GM12878 (cell line): ENCODE measurements around the gene RNU11. TPM values are rescaled to one million over a fixed set of nuclear protein-coding genes. Genes with fewer than 3 reads are reported as not detected.
"Not testable (repeated sequence)": the region's sequence is repeated elsewhere in the genome, so short reads cannot be mapped to it uniquely, and the experiment has no call there.

Source experiments
- ATAC-seq: fragments of 200-7000 bp; cut with Tn5 transposase; 3 replicates; pipeline ENCODE4 v1.9.1; 2020; ENCODE audit warnings: mild to moderate bottlenecking, moderate library complexity
- BruUV-seq: library from RNA; stranded (reverse); fragments of 400-500 nt; replicated peaks from 2 replicates; lab custom pipeline; 2021; lab: Mats Ljungman, UMichigan
- CTCF ChIA-PET: fragments of 300-600 bp; sonication (Branson Sonifier 250); formaldehyde crosslinking; extraction: SDS; loops from one replicate; lab custom pipeline; 2021; ENCODE audit warnings: inconsistent platforms; lab: Yijun Ruan, JAX
- POLR2A ChIA-PET: fragments of 350-600 bp; formaldehyde crosslinking; extraction: SDS; loops from one replicate; lab custom pipeline; 2021; ENCODE audit warnings: inconsistent platforms; lab: Charles Lee
- RAD21 ChIA-PET: fragments of 300-600 bp; sonication (Branson Sonifier 250); formaldehyde crosslinking; loops from one replicate; lab custom pipeline; 2023; ENCODE audit warnings: antibody characterized with exemption; ENCODE audit not compliant: unreplicated experiment; lab: Charles Lee
- SMC1A ChIA-PET: fragments of 300-600 bp; sonication (Branson Sonifier 250); formaldehyde crosslinking; loops from one replicate; lab custom pipeline; 2023; ENCODE audit not compliant: unreplicated experiment, uncharacterized antibody; lab: Charles Lee
- DNase-seq: peaks from one replicate; pipeline ENCODE4 v3.0.0-alpha.2; 2011; ENCODE audit warnings: low read depth, low spot score
- FAIRE-seq: peaks from 3 replicates; lab custom pipeline; 2011; peaks lifted over from hg19 to GRCh38; lab: Jason Lieb, UNC
- H2AFZ ChIP-seq: 2 replicates; pipeline ENCODE4 v1.6.0; 2011; ENCODE audit warnings: low read depth, low read length, control low read depth; ENCODE audit not compliant: control insufficient read depth
- H3K27ac ChIP-seq: 2 replicates; pipeline ENCODE4 v1.5.1; 2011; ENCODE audit warnings: control low read depth; ENCODE audit not compliant: control insufficient read depth, insufficient read depth
- H3K27me3 ChIP-seq, 2 experiments: replicated peaks in 1 of 2; 2 replicates each; pipeline versions ENCODE4 v1.6.0 to v1.6.1; 2011; ENCODE audit warnings: low read length in 1 of 2; ENCODE audit not compliant: control insufficient read depth in 2 of 2, insufficient read depth in 2 of 2
- H3K36me3 ChIP-seq, 2 experiments: 2 replicates each; pipeline ENCODE4 v1.5.1; 2011; ENCODE audit warnings: low read length in 1 of 2; ENCODE audit not compliant: control insufficient read depth in 2 of 2, insufficient read depth in 2 of 2
- H3K4me1 ChIP-seq: 2 replicates; pipeline ENCODE4 v1.6.1; 2011; ENCODE audit warnings: mild to moderate bottlenecking, low read length, moderate library complexity, mixed read lengths; ENCODE audit not compliant: control insufficient read depth, insufficient read depth
- H3K4me2 ChIP-seq: 2 replicates; pipeline ENCODE4 v1.6.0; 2011; ENCODE audit warnings: control low read depth; ENCODE audit not compliant: control insufficient read depth, insufficient read depth
- H3K4me3 ChIP-seq: fragments of 200-600 bp; sonication (generic); 2 replicates; pipeline ENCODE4 v1.5.1; 2016
- H3K79me2 ChIP-seq: 2 replicates; pipeline ENCODE4 v1.6.0; 2011; ENCODE audit warnings: low read length; ENCODE audit not compliant: control insufficient read depth, insufficient read depth
- H3K9ac ChIP-seq: 2 replicates; pipeline ENCODE4 v1.8.0; 2011; ENCODE audit warnings: low read length, control low read depth, mixed read lengths; ENCODE audit not compliant: control insufficient read depth, insufficient read depth
- H3K9me3 ChIP-seq: replicated peaks from 3 replicates; pipeline ENCODE4 v1.5.1; 2011; ENCODE audit warnings: mild to moderate bottlenecking, low read length; ENCODE audit not compliant: control insufficient read depth, insufficient read depth
- H4K20me1 ChIP-seq: 2 replicates; pipeline ENCODE4 v1.6.0; 2011; ENCODE audit not compliant: control insufficient read depth, insufficient read depth
- BHLHE40 ChIP-seq, 2 experiments: fragments of 450-650 bp in 1 of 2; IDR thresholded peaks; 2 replicates each; pipeline ENCODE4 v1.6.1; 2011 to 2017; ENCODE audit warnings: low read depth in 2 of 2, borderline replicate concordance in 1 of 2, improper control_type of control experiment in 1 of 2, low read length in 1 of 2, mild to moderate bottlenecking in 1 of 2
- EP300 ChIP-seq, 2 experiments: fragments of 150-350 bp in 1 of 2; IDR thresholded peaks; 2 replicates each; pipeline ENCODE4 v1.6.1; 2011 to 2012; ENCODE audit warnings: low read depth in 2 of 2, low read length in 2 of 2, borderline replicate concordance in 1 of 2, improper control_type of control experiment in 1 of 2, inconsistent platforms in 1 of 2; ENCODE audit not compliant: control insufficient read depth in 1 of 2
- MXI1 ChIP-seq: fragments of 150-350 bp; IDR thresholded peaks from 2 replicates; pipeline ENCODE4 v1.6.1; 2011; ENCODE audit warnings: low read depth, mild to moderate bottlenecking, inconsistent platforms, low read length, improper control_type of control experiment
- NBN ChIP-seq: fragments of 450-650 bp; IDR thresholded peaks from 2 replicates; pipeline ENCODE4 v1.6.1; 2016
- PAX5 ChIP-seq: IDR thresholded peaks from 2 replicates; pipeline ENCODE4 v1.6.1; 2011; ENCODE audit warnings: low read depth, low read length, borderline replicate concordance
- YY1 ChIP-seq: IDR thresholded peaks from 2 replicates; pipeline ENCODE4 v1.6.1; 2011; ENCODE audit warnings: low read depth, mild to moderate bottlenecking, low read length
- WGBS: methylation state at CpG from one replicate; pipeline ENCODE4 v1.1.6; 2016; ENCODE audit warnings: low lambda C conversion rate; ENCODE audit not compliant: insufficient replicate concordance, insufficient coverage; ENCODE audit errors: missing lambda C conversion rate; 5-methylcytosine and 5-hydroxymethylcytosine counted together
- in situ Hi-C: fragments of 300-500 bp; cut with MboI; formaldehyde crosslinking; loops from 9 replicates; pipeline ENCODE4 v1.14.3; 2018; ENCODE audit warnings: mixed read lengths
- intact Hi-C: fragments of 100-400 bp; cut with micrococcal nuclease; formaldehyde crosslinking; loops from one replicate; pipeline ENCODE4 v1.14.2; 2022; ENCODE audit not compliant: unreplicated experiment
- polyA plus RNA-seq, 11 experiments: library from polyadenylated mRNA; depleted of rRNA in 4 of 11; unstranded in 6 of 11; stranded (reverse) in 5 of 11; fragments of >200 nt; fragmentation: Nextera tagmentation in 4 of 11; fragmentation: Illumina TruSeq in 1 of 11; extraction: Ambion mirVana in 4 of 11; extraction: Trizol in 1 of 11; gene quantifications; 1 replicate in 1 of 11; 2 replicates in 10 of 11; pipeline versions ENCODE4 v1.2.1 to v1.2.3, GENCODE V29; 2011 to 2016; ENCODE audit warnings: inconsistent platforms in 2 of 11, missing spikeins in 2 of 11, low read depth in 1 of 11
- total RNA-seq, 4 experiments: library from RNA; depleted of rRNA in 3 of 4; stranded (reverse); fragments of >200 nt in 3 of 4; fragmentation: Illumina TruSeq in 1 of 4; extraction: Trizol in 1 of 4; gene quantifications; 2 replicates each; pipeline versions ENCODE4 v1.2.1 to v1.2.3, GENCODE V29; 2013 to 2021
- TF ChIP-seq, protein P1 (sequence below): fragments of 450-650 bp; IDR thresholded peaks from 2 replicates; pipeline ENCODE4 v1.6.1; 2017; ENCODE audit warnings: antibody characterized with exemption, mild to moderate bottlenecking, moderate library complexity

Gene RNU11
- total and polyA plus RNA-seq, 10 of the 15 experiments (the other 5 are each of a cell fraction or from before 2014, with no cell fraction given), result under 0.01 TPM; not detected in 9

- BruUV-seq, FAIRE-seq, H3K27ac ChIP-seq, H3K4me2 ChIP-seq, H3K4me3 ChIP-seq, ATAC-seq, intact Hi-C loops, in situ Hi-C loops, H4K20me1 ChIP-seq, H3K9me3 ChIP-seq, H3K79me2 ChIP-seq, H3K4me1 ChIP-seq, H3K36me3 ChIP-seq, H3K27me3 ChIP-seq, SMC1A ChIA-PET, H2AFZ ChIP-seq, H3K9ac ChIP-seq, DNase-seq: not testable (repeated sequence)
- POLR2A ChIA-PET, result interaction anchor here (2.8 kb wide), 1 partner anchor 13 kb away, joined by 9 read pairs; the partner anchor contains the start of gene GMEB1
- 0 out of 2 replicates have a peak, but pooled peaks have one; percentile 10 for TF ChIP-seq YY1
- WGBS, result 55% methylated on average over 10 of the region's 10 CpGs
- RAD21 ChIA-PET, result interaction anchor here (1.3 kb wide), 1 partner anchor 221 kb away, joined by 3 read pairs; no protein-coding TSS in a partner anchor
- CTCF ChIA-PET, result interaction anchor here (1.3 kb wide), 1 partner anchor 15 kb away, joined by 4 read pairs; no protein-coding TSS in a partner anchor
Measured at GRCh38 chr1:28655448-28656311, 7.3 kb downstream of the RNU11 start.

DNA sequence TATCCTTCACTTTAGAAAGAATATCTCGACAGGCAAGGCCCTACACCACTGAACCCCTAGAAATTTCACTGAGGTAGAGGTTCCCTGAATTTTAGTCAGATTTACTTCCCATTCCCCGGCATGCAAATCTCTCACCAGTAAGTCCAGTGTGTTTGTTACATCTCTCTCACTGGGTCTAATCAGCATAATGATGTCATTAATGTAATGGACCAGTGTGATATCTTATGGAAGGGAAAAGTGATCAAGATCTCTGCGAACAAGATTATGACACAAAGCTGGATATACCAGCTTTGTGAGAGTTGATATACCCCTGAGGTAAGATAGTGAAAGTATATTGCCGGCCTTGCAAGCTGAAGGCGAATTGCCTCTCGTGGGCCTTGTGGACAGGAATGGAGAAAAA lies 7.9 kb downstream of the RNU11 start:
- Histone ChIP-seq H3K27ac (no peak overlapping the region), H3K4me1 (no peaks in the 10 kb centered on the region), H3K4me3 (no peak overlapping the region), H3K27me3 (no peaks in the 10 kb centered on the region), H3K4me2 (no peak overlapping the region), H2AFZ (no peak overlapping the region), H4K20me1 (no peaks in the 10 kb centered on the region), H3K9me3 (no peaks in the 10 kb centered on the region), H3K36me3 (no peaks in the 10 kb centered on the region), H3K79me2 (no peaks in the 10 kb centered on the region), H3K9ac (no peak overlapping the region)
- intact Hi-C loops (no loop called here), in situ Hi-C loops (no loop called here)
- POLR2A ChIA-PET, result interaction anchor here (2.8 kb wide), 1 partner anchor 12 kb away, joined by 9 read pairs; the partner anchor contains the start of gene GMEB1
- 75% methylated on average over 6 of the region's 6 CpGs for WGBS
- ATAC-seq, result no peak
- DNase-seq, result no peak
- SMC1A ChIA-PET, result interaction anchor here (1.5 kb wide), 1 partner anchor 12 kb away, joined by 3 read pairs; no protein-coding TSS in a partner anchor
- FAIRE-seq, result no peak
- RAD21 ChIA-PET, result no interaction called here
- no TSS peak for BruUV-seq
- CTCF ChIA-PET, result interaction anchor here (1.0 to 1.3 kb wide), 2 partner anchors 16 to 101 kb away, joined by 3 to 4 read pairs; no protein-coding TSS in a partner anchor
- TF ChIP-seq MXI1 (no peak), NBN (no peak), EP300 (IDR thresholded peaks at IDR 0.05; ENCODE audit: borderline replicate concordance in 1 of 2, control insufficient read depth in 1 of 2, low read depth in 2 of 2, low read length in 2 of 2) (no peak), PAX5 (no peak), BHLHE40 (IDR thresholded peaks at IDR 0.05; ENCODE audit: borderline replicate concordance in 1 of 2, low read depth in 2 of 2, low read length in 1 of 2) (no peak)
- TF ChIP-seq, protein P1, sequence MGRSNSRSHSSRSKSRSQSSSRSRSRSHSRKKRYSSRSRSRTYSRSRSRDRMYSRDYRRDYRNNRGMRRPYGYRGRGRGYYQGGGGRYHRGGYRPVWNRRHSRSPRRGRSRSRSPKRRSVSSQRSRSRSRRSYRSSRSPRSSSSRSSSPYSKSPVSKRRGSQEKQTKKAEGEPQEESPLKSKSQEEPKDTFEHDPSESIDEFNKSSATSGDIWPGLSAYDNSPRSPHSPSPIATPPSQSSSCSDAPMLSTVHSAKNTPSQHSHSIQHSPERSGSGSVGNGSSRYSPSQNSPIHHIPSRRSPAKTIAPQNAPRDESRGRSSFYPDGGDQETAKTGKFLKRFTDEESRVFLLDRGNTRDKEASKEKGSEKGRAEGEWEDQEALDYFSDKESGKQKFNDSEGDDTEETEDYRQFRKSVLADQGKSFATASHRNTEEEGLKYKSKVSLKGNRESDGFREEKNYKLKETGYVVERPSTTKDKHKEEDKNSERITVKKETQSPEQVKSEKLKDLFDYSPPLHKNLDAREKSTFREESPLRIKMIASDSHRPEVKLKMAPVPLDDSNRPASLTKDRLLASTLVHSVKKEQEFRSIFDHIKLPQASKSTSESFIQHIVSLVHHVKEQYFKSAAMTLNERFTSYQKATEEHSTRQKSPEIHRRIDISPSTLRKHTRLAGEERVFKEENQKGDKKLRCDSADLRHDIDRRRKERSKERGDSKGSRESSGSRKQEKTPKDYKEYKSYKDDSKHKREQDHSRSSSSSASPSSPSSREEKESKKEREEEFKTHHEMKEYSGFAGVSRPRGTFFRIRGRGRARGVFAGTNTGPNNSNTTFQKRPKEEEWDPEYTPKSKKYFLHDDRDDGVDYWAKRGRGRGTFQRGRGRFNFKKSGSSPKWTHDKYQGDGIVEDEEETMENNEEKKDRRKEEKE, result no peak
